ENCODE data around the gene C9orf72. TPM values are rescaled to one million over a fixed set of nuclear protein-coding genes. Genes with fewer than 3 reads are reported as not detected.

The C9orf72 gene
- total and polyA plus RNA-seq, 2 of the 13 experiments (the other 11 are each of a cell fraction or from before 2014, with no cell fraction given): 3.1 to 5.9 TPM

DNA sequence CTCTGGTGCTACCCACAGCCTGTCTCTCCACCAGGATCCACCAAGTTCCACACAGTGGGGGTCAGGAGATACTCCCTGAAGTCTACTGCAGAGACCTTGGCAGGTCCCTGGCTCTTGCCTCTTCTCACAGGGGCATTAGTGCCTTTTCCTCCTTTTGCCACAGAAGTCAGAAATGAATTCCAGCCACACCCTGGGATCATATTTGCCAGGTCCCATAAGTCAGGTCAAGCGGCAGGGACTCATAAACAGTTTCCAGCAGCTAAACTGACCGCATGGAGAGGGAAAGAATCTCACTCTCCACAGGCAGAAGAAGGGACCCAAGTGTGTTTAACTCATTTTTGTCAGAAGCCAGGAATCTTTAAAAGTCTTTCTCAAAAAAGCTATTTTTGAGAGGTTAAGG, 62.5 kb downstream of the C9orf72 start:
- H3K27ac ChIP-seq (ENCODE audit: extremely low read length, insufficient read depth, low read length): no peak overlapping the region
- WGBS (ENCODE audit: low lambda C conversion rate): 0% methylated on average over 2 of the region's 2 CpGs
- intact Hi-C loops (cut with micrococcal nuclease; ENCODE audit: unreplicated experiment): no loop called here
- ATAC-seq (no peak), DNase-seq (ENCODE audit: low spot score) (no peak), FAIRE-seq (no peak)
- H3K4me2 ChIP-seq (ENCODE audit: low read depth, low read length): no peak overlapping the region
- H3K9ac ChIP-seq (ENCODE audit: insufficient read depth, low read depth, low read length): no peak overlapping the region
- H4K20me1 ChIP-seq (ENCODE audit: insufficient read depth, low read length): no peaks in the 10 kb centered on the region
- no peaks in the 10 kb centered on the region for H3K79me2 ChIP-seq (ENCODE audit: insufficient read depth, low read length)
- H3K36me3 ChIP-seq (replicated peaks in 1 of 2; ENCODE audit: control insufficient read depth in 1 of 2, insufficient read depth in 2 of 2, low read length in 2 of 2): no peaks in the 10 kb centered on the region
- no peaks in the 10 kb centered on the region for H3K4me1 ChIP-seq (ENCODE audit: insufficient read depth, low read length)
- no TSS peak for BruUV-seq (replicated peaks)
- TF ChIP-seq ZNF274 (CRISPR knock-in tag; IDR thresholded peaks at IDR 0.05): no peak
- no peak for TF ChIP-seq PAF1 (CRISPR knock-in tag; IDR thresholded peaks at IDR 0.05)
- TF ChIP-seq ZSCAN21 (CRISPR knock-in tag; IDR thresholded peaks at IDR 0.05; ENCODE audit: borderline replicate concordance): no peak
- H2AFZ ChIP-seq (ENCODE audit: low read length): no peak overlapping the region
- H3K4me3 ChIP-seq (replicated peaks in 1 of 3; ENCODE audit: insufficient read depth in 1 of 3, low read depth in 2 of 3, low read length in 3 of 3): no peak overlapping the region
- CTCF ChIA-PET (ENCODE audit: low intra/inter-chr PET ratio, low total read pairs): no interaction called here
- in situ Hi-C loops (cut with HindIII; ENCODE audit: extremely low pct_ligation_motif_present, low pct_unique_long_range_greater_than_20kb): no loop called here
- POLR2A ChIA-PET: no interaction called here
- no peaks in the 10 kb centered on the region for H3K9me3 ChIP-seq (ENCODE audit: low read length)
- H3K27me3 ChIP-seq (ENCODE audit: control insufficient read depth in 1 of 2, insufficient read depth in 2 of 2, low read length in 2 of 2): no peaks in the 10 kb centered on the region

GRCh38 chr9:27506981-27507380, 66.3 kb downstream of the C9orf72 start:
- H3K36me3 ChIP-seq (replicated peaks in 1 of 2; ENCODE audit: control insufficient read depth in 1 of 2, insufficient read depth in 2 of 2, low read length in 2 of 2): no peaks in the 10 kb centered on the region
- CTCF ChIA-PET (ENCODE audit: low intra/inter-chr PET ratio, low total read pairs): no interaction called here
- in situ Hi-C loops (cut with HindIII; ENCODE audit: extremely low pct_ligation_motif_present, low pct_unique_long_range_greater_than_20kb): no loop called here
- 0% methylated on average over 2 of the region's 2 CpGs for WGBS (ENCODE audit: low lambda C conversion rate)
- H3K9ac ChIP-seq (ENCODE audit: insufficient read depth, low read depth, low read length): no peak overlapping the region
- no TSS peak for BruUV-seq (replicated peaks)
- POLR2A ChIA-PET: no interaction called here
- peaks cover 0 to 5% of the 10 kb centered on the region in 2 experiments; a peak in 2 of 5 replicates for H3K27me3 ChIP-seq (ENCODE audit: control insufficient read depth in 1 of 2, insufficient read depth in 2 of 2, low read length in 2 of 2)
- no peak for ATAC-seq
- no peaks in the 10 kb centered on the region for H4K20me1 ChIP-seq (ENCODE audit: insufficient read depth, low read length)
- no peak overlapping the region for H3K27ac ChIP-seq (ENCODE audit: extremely low read length, insufficient read depth, low read length)
- no peak overlapping the region for H2AFZ ChIP-seq (ENCODE audit: low read length)
- no peaks in the 10 kb centered on the region for H3K79me2 ChIP-seq (ENCODE audit: insufficient read depth, low read length)
- no peaks in the 10 kb centered on the region for H3K9me3 ChIP-seq (ENCODE audit: low read length)
- no peak for FAIRE-seq
- no peak for DNase-seq (ENCODE audit: low spot score)
- H3K4me3 ChIP-seq (replicated peaks in 1 of 3; ENCODE audit: insufficient read depth in 1 of 3, low read depth in 2 of 3, low read length in 3 of 3): no peak overlapping the region
- intact Hi-C loops (cut with micrococcal nuclease; ENCODE audit: unreplicated experiment): no loop called here
- TF ChIP-seq, protein P1, sequence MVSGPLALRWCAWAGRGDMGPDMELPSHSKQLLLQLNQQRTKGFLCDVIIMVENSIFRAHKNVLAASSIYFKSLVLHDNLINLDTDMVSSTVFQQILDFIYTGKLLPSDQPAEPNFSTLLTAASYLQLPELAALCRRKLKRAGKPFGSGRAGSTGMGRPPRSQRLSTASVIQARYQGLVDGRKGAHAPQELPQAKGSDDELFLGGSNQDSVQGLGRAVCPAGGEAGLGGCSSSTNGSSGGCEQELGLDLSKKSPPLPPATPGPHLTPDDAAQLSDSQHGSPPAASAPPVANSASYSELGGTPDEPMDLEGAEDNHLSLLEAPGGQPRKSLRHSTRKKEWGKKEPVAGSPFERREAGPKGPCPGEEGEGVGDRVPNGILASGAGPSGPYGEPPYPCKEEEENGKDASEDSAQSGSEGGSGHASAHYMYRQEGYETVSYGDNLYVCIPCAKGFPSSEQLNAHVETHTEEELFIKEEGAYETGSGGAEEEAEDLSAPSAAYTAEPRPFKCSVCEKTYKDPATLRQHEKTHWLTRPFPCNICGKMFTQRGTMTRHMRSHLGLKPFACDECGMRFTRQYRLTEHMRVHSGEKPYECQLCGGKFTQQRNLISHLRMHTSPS (CRISPR knock-in tag; IDR thresholded peaks at IDR 0.05; ENCODE audit: low read depth): no peak
- TF ChIP-seq ZNF512 (CRISPR knock-in tag; IDR thresholded peaks at IDR 0.05) (no peak), SRY (CRISPR knock-in tag; IDR thresholded peaks at IDR 0.05) (no peak), MBNL3 (CRISPR knock-in tag; conservative IDR thresholded peaks at IDR 0.05) (no peak), NR1H2 (CRISPR knock-in tag; IDR thresholded peaks at IDR 0.05; ENCODE audit: borderline replicate concordance, low read depth) (no peak), RAD51 (IDR thresholded peaks at IDR 0.05; ENCODE audit: borderline replicate concordance) (no peak), ZNF83 (CRISPR knock-in tag; IDR thresholded peaks at IDR 0.05; ENCODE audit: borderline replicate concordance) (no peak)
- H3K4me2 ChIP-seq (ENCODE audit: low read depth, low read length): no peak overlapping the region
- H3K4me1 ChIP-seq (ENCODE audit: insufficient read depth, low read length): no peaks in the 10 kb centered on the region

Data from HepG2 (cell line).